Endothelial cell of umbilical vein (primary cell): ENCODE results near the gene MCM5. TPM values are rescaled to one million over a fixed set of nuclear protein-coding genes. Genes with fewer than 3 reads are reported as not detected.

Experiments
- BruUV-seq: library from RNA; stranded (reverse); fragments of 400-500 nt; replicated peaks from 2 replicates; lab custom pipeline; 2021; lab: Mats Ljungman, UMichigan
- CTCF ChIA-PET: fragments of 300-600, 350-600 bp; sonication (Branson Sonifier 250); formaldehyde crosslinking; loops from one replicate; lab custom pipeline; 2021; ENCODE audit warnings: antibody characterized with exemption, inconsistent platforms; lab: Charles Lee
- POLR2A ChIA-PET: fragments of 300-600, 350-600 bp; sonication (Branson Sonifier 250); formaldehyde crosslinking; loops from one replicate; lab custom pipeline; 2021; ENCODE audit warnings: antibody characterized with exemption, inconsistent platforms; lab: Charles Lee
- DNase-seq: peaks from one replicate; pipeline ENCODE4 v3.0.0-alpha.2; 2011; ENCODE audit warnings: low read depth, low spot score
- FAIRE-seq: peaks from 2 replicates; lab custom pipeline; 2011; peaks lifted over from hg19 to GRCh38; lab: Jason Lieb, UNC
- H2AFZ ChIP-seq: 2 replicates; pipeline ENCODE4 v1.6.0; 2012; ENCODE audit warnings: low read depth, low read length, control low read depth, inconsistent platforms
- H3K27ac ChIP-seq: 2 replicates; pipeline ENCODE4 v1.5.1; 2011; ENCODE audit warnings: low read depth, mild to moderate bottlenecking, control low read depth, low read length, moderate library complexity; ENCODE audit not compliant: insufficient read depth
- H3K27me3 ChIP-seq, 2 experiments: 2 replicates each; pipeline versions ENCODE4 v1.6.0 to v1.6.1; 2011; ENCODE audit warnings: low read length in 2 of 2, mixed read lengths in 1 of 2; ENCODE audit not compliant: control insufficient read depth in 2 of 2, insufficient read depth in 2 of 2
- H3K36me3 ChIP-seq, 2 experiments: 2 replicates in 1 of 2; 3 replicates in 1 of 2; pipeline ENCODE4 v1.5.1; 2011; ENCODE audit warnings: low read length in 2 of 2, mild to moderate bottlenecking in 1 of 2, moderate library complexity in 1 of 2; ENCODE audit not compliant: control insufficient read depth in 2 of 2, insufficient read depth in 2 of 2; ENCODE audit errors: extremely low read depth in 1 of 2
- H3K4me1 ChIP-seq: 3 replicates; pipeline ENCODE4 v1.5.1; 2011; ENCODE audit warnings: mild to moderate bottlenecking, low read length; ENCODE audit not compliant: control insufficient read depth, insufficient read depth; ENCODE audit errors: extremely low read depth
- H3K4me2 ChIP-seq: 2 replicates; pipeline ENCODE4 v1.6.1; 2011; ENCODE audit warnings: low read length, control low read depth, mixed read lengths; ENCODE audit not compliant: insufficient read depth
- H3K4me3 ChIP-seq, 3 experiments: fragments of 200-600 bp in 1 of 3; sonication (generic), shearing (Covaris generic) in 1 of 3; replicated peaks in 1 of 3; 2 replicates each; pipeline ENCODE4 v1.5.1; 2011 to 2016; ENCODE audit warnings: control low read depth in 3 of 3, low read length in 3 of 3, mild to moderate bottlenecking in 2 of 3, inconsistent platforms in 1 of 3, low read depth in 1 of 3, moderate library complexity in 1 of 3; ENCODE audit not compliant: insufficient read depth in 1 of 3
- H3K79me2 ChIP-seq: 2 replicates; pipeline ENCODE4 v1.6.0; 2012; ENCODE audit warnings: low read length, inconsistent platforms; ENCODE audit not compliant: control insufficient read depth, insufficient read depth
- H3K9ac ChIP-seq: replicated peaks from 2 replicates; pipeline ENCODE3; 2011; ENCODE audit warnings: low read length, control low read depth; ENCODE audit not compliant: insufficient read depth; ENCODE audit errors: extremely low read depth
- H3K9me1 ChIP-seq: replicated peaks from 3 replicates; pipeline ENCODE4 v1.6.0; 2011; ENCODE audit warnings: mild to moderate bottlenecking, low read length; ENCODE audit not compliant: control insufficient read depth, insufficient read depth; ENCODE audit errors: extremely low read depth
- H3K9me3 ChIP-seq: replicated peaks from 2 replicates; pipeline ENCODE4 v1.5.1; 2012; ENCODE audit warnings: low read length, inconsistent platforms; ENCODE audit not compliant: control insufficient read depth, insufficient read depth
- H4K20me1 ChIP-seq: replicated peaks from 2 replicates; pipeline ENCODE3; 2011; ENCODE audit warnings: mild to moderate bottlenecking, low read length; ENCODE audit not compliant: control insufficient read depth, insufficient read depth; ENCODE audit errors: extremely low read depth
- CTCF ChIP-seq, 2 donors: IDR thresholded peaks; 1 replicate in 1 of 2; 2 replicates in 1 of 2; pipeline ENCODE4 v1.5.1; 2011; ENCODE audit warnings: low read length in 2 of 2, mild to moderate bottlenecking in 2 of 2, moderate library complexity in 2 of 2, control low read depth in 1 of 2, inconsistent platforms in 1 of 2, low read depth in 1 of 2; ENCODE audit not compliant: insufficient read depth in 1 of 2; ENCODE audit errors: extremely low read depth in 1 of 2
- EZH2 ChIP-seq: IDR thresholded peaks from 2 replicates; pipeline ENCODE4 v1.6.1; 2012; ENCODE audit warnings: borderline replicate concordance, low read depth, mild to moderate bottlenecking, moderate library complexity, low read length, inconsistent platforms; ENCODE audit not compliant: severe bottlenecking
- FOS ChIP-seq: IDR thresholded peaks from 2 replicates; pipeline ENCODE4 v1.6.1; 2011; ENCODE audit warnings: mild to moderate bottlenecking, low read length, moderate library complexity, borderline replicate concordance; ENCODE audit not compliant: insufficient read depth
- GATA2 ChIP-seq: IDR thresholded peaks from 2 replicates; pipeline ENCODE4 v1.7.0; 2011; ENCODE audit warnings: low read depth, mild to moderate bottlenecking, moderate library complexity, mixed read lengths, low read length; ENCODE audit not compliant: insufficient read length, insufficient read depth
- JUN ChIP-seq: IDR thresholded peaks from 2 replicates; pipeline ENCODE4 v1.6.1; 2011; ENCODE audit warnings: borderline replicate concordance, low read depth; ENCODE audit not compliant: insufficient read length, insufficient read depth
- MAX ChIP-seq: IDR thresholded peaks from 2 replicates; pipeline ENCODE4 v1.6.1; 2011; ENCODE audit not compliant: insufficient read depth, insufficient read length
- MYC ChIP-seq: IDR thresholded peaks from one replicate; pipeline ENCODE4 v1.6.1; 2011; ENCODE audit warnings: mild to moderate bottlenecking, low read depth, low read length
- POLR2A ChIP-seq: IDR thresholded peaks from 2 replicates; pipeline ENCODE4 v1.6.1; 2012; ENCODE audit warnings: low read depth, mild to moderate bottlenecking, control low read depth, low read length
- POLR2AphosphoS5 ChIP-seq: IDR thresholded peaks from 2 replicates; pipeline ENCODE4 v1.6.1; 2012; ENCODE audit warnings: low read depth, mild to moderate bottlenecking, control low read depth, low read length, moderate library complexity; ENCODE audit not compliant: insufficient read depth
- dilution Hi-C: fragments of 300-500 bp; cut with MboI; formaldehyde crosslinking; loops from one replicate; pipeline ENCODE4 v1.15.0; 2019; ENCODE audit warnings: low sequenced_read_pairs; ENCODE audit not compliant: extremely low pct_ligation_motif_present
- intact Hi-C: fragments of 100-400 bp; cut with micrococcal nuclease; formaldehyde crosslinking; loops from one replicate; pipeline ENCODE4 v1.10.0; 2022
- polyA plus RNA-seq, 4 experiments: library from polyadenylated mRNA; depleted of rRNA in 3 of 4; stranded (reverse) in 3 of 4; unstranded in 1 of 4; fragments of >200 nt; gene quantifications; 2 replicates each; pipeline versions ENCODE4 v1.2.1 to v1.2.3, GENCODE V29; 2011 to 2012; ENCODE audit warnings: missing spikeins in 1 of 4
- total RNA-seq: library from RNA; stranded (reverse); gene quantifications from 2 replicates; pipeline ENCODE4 v1.2.3, GENCODE V29; 2021

The MCM5 gene
- total and polyA plus RNA-seq, 2 donors (not counting 3 experiments of a cell fraction or from before 2014, with no cell fraction given): 67.8 to 111 TPM

- ChIA-PET POLR2A (no interaction called here), CTCF (interaction anchor here (1.1 to 2.4 kb wide), 3 partner anchors 9 to 23 kb away, joined by 5 to 9 read pairs (median 8); no protein-coding TSS in a partner anchor)
- H3K4me1 ChIP-seq: peaks cover 14% of the 10 kb centered on the region
- DNase-seq (no peak), FAIRE-seq (no peak)
- H3K27ac ChIP-seq: no peak overlapping the region
- no peaks in the 10 kb centered on the region for H3K9me1 ChIP-seq
- no peaks in the 10 kb centered on the region for H3K36me3 ChIP-seq
- no peaks in the 10 kb centered on the region for H4K20me1 ChIP-seq
- H3K4me2 ChIP-seq: no peak overlapping the region
- intact Hi-C loops (loop anchor here (5.0 to 10.0 kb wide), 2 partner anchors 561 to 714 kb away; no protein-coding TSS in a partner anchor), dilution Hi-C loops (no loop called here)
- H3K27me3 ChIP-seq: no peaks in the 10 kb centered on the region
- H2AFZ ChIP-seq: no peak overlapping the region
- H3K4me3 ChIP-seq: no peak overlapping the region
- H3K9me3 ChIP-seq: no peaks in the 10 kb centered on the region
- H3K79me2 ChIP-seq: no peaks in the 10 kb centered on the region
- BruUV-seq: no TSS peak
- no peak overlapping the region for H3K9ac ChIP-seq
- TF ChIP-seq MYC: no peak
- TF ChIP-seq MAX: no peak
- TF ChIP-seq CTCF (IDR thresholded peaks at IDR 0.05; ENCODE audit: extremely low read depth in 1 of 2, insufficient read depth in 1 of 2, low read depth in 1 of 2, low read length in 2 of 2): no peak
- TF ChIP-seq FOS: no peak
- no peak for TF ChIP-seq POLR2AphosphoS5
- no peak for TF ChIP-seq POLR2A
- TF ChIP-seq GATA2: no peak
- no peak for TF ChIP-seq EZH2
- no peak for TF ChIP-seq JUN
Observed at GRCh38 chr22:35353318-35353717, 46.6 kb upstream of the MCM5 start.
